GM19328 (cell line): Measurements from ENCODE around the gene MATN4.

Source experiments
- ATAC-seq: cut with Tn5 transposase; IDR thresholded peaks from one replicate; pipeline ENCODE4 v1.9.1; 2021; ENCODE audit warnings: mild to moderate bottlenecking, moderate library complexity; ENCODE audit not compliant: unreplicated experiment

MATN4 gene

DNA sequence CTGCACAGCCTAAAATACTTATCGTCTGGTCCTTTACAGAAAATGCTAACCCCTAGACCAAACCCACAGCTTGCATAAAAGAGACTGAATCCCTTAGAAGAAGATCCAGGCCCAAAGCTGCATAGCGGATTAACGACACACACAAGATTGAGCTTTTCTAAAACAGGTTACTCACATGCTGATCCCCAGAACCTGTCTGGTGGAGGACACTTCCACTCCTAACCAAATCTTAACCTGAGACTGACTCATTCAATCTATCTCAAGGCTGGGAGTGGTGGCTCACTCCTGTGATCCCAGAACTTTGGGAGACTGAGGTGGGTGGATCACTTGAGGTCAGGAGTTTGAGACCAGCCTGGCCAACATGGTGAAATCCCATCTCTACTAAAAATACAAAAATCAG is 50.9 kb downstream of the MATN4 start:
- no peak for ATAC-seq

DNA sequence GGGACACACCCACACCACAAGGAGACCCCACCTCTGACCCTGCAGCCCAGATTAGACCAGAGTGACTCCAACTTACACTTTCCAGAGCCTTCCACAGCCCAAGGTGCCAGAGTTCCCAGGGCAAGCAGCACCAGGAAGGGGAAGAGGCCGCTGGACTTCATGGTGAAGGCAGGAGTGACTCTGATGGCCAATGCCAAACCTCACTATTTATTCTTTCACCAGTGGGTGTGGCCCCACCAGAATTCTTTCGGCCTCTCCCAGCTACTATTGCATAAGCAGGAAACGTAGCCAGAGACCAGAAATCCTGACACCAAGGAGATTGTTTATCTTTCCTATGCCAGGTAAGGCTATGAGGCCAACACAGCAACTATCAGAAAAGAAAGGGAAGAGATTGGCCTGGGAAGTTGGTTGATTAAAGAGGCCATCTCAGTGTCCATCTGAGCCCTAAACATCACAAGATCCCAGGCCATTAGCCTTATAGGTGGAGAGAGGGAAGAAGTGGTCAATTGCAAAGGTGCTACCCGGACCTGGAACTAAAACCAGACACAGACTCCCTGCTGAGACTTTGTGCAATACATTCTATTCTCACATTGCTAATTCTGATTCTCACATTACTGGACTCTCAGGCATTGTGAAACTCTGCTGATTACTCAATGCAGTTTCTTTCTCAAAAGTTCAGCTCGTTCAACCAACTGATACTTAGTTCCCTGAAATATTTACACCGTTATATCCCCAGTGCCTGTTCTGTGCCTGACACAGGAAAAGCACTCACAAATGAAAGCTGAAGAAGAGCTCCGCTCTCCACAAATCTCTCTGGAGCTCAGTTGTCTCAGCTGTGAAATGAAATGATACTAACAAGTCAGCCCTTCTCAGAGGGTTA is 53.5 kb downstream of the MATN4 start, which contains the start of gene SLPI:
SLPI (minus strand) TSS at position 182 of the 880 bp plus-strand sequence; CDS start at position 161, 21 bp downstream.
- ATAC-seq = no peak

DNA sequence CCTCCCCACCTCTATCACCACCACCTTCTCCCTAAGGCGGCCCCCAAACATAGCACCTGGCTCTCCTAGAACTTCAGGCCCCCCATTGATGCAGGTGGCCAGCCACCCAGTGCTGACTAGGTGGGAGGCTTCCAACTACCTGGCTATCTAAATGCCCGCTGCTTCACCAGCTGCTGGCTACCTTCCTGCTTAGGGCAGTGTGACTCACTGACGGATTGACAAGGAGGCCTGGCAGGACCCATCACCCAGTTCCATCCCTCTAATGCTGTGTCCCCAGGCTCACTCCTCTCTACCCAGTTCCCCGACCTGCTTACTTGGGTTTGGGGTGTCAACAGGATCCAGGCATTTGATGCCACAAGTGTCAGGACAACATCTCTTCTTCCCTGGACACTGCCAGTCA is 54.8 kb downstream of the MATN4 start:
- no peak for ATAC-seq

DNA sequence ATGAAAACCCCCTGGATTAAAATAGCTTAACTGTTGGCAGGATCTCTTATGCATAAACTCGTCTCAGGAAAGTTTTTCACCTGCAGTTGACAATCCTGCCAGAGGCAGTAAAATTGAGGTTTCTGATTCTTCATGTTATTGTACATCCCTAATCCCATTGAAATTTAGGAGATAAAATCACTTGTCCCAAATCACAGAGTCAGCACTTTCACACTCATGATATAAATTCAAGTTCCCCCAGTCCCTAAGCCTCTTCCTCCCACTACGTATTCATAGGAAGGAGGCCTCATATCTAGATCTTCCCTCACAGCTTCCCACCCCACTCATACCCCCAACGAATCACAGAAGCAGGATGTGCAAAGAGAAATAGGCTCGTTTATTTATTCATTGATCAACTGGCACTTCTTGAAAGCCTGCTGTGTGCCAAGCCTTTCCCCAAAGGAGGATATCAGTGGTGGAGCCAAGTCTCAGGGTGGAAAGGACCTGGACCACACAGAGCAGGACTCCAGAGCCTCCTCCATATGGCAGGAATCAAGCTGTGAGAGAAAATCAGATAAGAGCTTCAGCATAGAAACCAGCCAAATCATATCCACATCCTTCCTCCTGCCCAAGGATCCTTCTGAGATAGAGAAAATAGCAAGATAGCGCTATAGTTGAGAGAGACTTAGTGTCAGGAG is 56.1 kb downstream of the MATN4 start:
- ATAC-seq = no peak

DNA sequence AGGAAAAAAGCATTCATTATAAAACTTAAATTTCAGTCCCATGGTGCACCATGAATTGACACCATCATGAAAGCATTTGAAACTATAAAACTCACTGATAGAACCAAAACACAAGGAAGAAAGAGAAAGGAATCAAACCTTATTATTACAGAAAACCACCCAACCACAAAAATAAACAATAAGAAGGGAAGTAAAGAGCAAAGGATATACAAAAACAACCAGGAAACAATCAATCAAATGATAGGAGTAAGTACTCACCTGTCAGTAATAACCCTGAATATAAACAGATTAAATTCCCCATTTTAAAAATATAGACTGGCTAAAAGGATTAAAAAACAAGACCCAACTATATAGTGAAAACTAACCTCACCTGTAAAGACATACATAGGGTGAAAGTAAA is 59.5 kb downstream of the MATN4 start:
- no peak for ATAC-seq

DNA sequence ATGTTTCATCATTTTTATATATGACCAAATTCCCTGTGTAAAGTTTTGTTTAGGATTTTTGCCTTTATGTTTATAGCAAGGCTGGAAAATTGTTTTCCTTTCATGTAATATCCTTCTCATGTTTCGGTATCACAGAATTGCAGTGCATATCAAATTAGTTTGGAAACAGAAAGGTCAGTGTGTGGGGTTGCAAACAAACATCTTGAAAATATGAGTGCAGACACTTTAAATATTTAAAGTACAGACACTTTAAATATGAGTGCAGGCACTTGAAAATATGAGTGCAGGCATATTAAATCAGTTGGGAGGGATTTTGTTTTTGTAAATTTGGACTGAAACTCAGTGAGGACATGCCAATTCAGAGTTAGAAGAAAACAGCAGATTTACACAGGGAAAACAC is 60.2 kb downstream of the MATN4 start:
- ATAC-seq = no peak

DNA sequence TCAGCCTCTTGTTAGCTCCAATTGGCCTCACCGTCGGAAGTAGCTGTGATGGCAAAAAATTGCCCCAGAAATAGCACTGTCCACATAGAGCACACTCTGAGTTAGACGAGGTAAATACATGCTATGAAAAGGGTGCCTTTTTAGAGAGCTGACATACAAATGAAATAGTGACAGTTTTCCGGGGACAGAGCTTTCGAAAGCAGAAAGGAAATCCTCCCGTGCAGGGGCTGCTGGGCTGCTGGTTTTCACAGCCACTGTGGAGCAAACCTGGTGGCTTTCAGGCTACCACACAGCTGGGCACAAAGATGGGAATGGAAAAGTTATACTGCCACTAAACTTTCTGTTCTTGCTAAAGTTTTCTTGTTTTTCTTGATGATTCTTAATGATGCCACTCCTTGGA is 62.0 kb downstream of the MATN4 start:
- no peak for ATAC-seq
